Stimulated activated naive CD8-positive, alpha-beta T cell treated with anti-CD3 and anti-CD28 coated beads, Interleukin-15, Interleukin-2, amounts not matched to agents 100 ng/mL and 50 ng/mL, for 24 hours (primary cell): Measurements from ENCODE around the gene SARDH.

ENCODE experiments used
- H3K27ac Mint-ChIP-seq: one replicate; pipeline ENCODE4 v1.8.0; 2021; ENCODE audit warnings: mild to moderate bottlenecking, mixed read lengths
- H3K27me3 Mint-ChIP-seq: one replicate; pipeline ENCODE4 v1.8.0; 2021; ENCODE audit warnings: mixed read lengths
- H3K36me3 Mint-ChIP-seq: one replicate; pipeline ENCODE4 v1.8.0; 2021; ENCODE audit warnings: low read depth, mixed read lengths
- H3K4me1 Mint-ChIP-seq: one replicate; pipeline ENCODE4 v1.8.0; 2021; ENCODE audit warnings: low read depth, mixed read lengths
- H3K4me3 Mint-ChIP-seq: one replicate; pipeline ENCODE4 v1.8.0; 2021; ENCODE audit warnings: mild to moderate bottlenecking, mixed read lengths
- H3K9me3 Mint-ChIP-seq: one replicate; pipeline ENCODE4 v1.8.0; 2021; ENCODE audit warnings: mixed read lengths

The SARDH gene

DNA sequence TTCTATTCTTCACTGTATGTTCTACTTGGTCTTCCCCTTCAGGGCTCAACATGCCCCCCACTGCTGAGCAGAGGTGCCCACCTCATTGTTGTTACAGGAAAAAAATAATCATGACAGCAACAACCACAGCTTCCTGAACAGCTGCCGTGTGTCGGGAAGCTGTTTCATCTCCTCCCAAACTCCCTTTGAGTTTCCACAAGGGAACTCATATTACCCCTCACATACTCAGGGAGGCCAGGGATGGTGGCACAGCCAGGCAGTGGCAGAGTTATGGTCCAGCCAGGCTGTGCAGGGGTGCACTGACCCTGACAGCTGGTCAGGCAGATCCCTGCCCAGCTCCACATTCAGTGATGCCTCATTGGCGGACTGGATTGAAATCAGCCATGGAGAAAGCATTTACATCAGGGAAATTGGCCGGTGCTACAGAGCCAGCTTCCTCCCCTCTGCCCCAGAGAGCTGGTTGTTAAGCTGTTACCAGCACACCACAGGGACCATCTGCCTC is 37.3 kb downstream of the SARDH start:
- peaks cover 40% of the 10 kb centered on the region for H3K4me1 Mint-ChIP-seq
- H3K36me3 Mint-ChIP-seq: no peaks in the 10 kb centered on the region
- peak overlapping the region; percentile 80 for H3K4me3 Mint-ChIP-seq
- H3K9me3 Mint-ChIP-seq: no peaks in the 10 kb centered on the region
- peak overlapping the region; percentile 95 for H3K27ac Mint-ChIP-seq
- no peaks in the 10 kb centered on the region for H3K27me3 Mint-ChIP-seq

DNA sequence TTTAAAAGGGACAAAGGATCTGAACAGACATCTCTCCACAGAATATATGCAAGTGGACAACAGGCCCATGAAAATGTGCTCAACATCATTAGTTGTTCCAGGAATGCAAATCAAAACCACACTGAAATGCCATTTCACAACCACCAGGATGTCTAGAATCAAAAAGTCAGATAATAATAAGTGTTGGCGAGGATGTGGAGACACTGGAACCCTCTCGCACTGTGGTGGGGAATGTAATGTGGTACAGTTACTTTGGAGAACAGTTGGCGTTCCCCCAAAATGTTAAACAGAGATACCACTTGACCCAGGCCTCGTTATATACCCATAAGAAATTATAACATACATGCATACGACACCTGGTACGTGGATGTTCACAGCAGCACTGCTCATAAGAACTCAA is 38.6 kb downstream of the SARDH start:
- H3K27ac Mint-ChIP-seq: no peak overlapping the region
- peaks cover 40% of the 10 kb centered on the region for H3K4me1 Mint-ChIP-seq
- no peaks in the 10 kb centered on the region for H3K27me3 Mint-ChIP-seq
- no peaks in the 10 kb centered on the region for H3K36me3 Mint-ChIP-seq
- no peaks in the 10 kb centered on the region for H3K9me3 Mint-ChIP-seq
- no peak overlapping the region for H3K4me3 Mint-ChIP-seq

DNA sequence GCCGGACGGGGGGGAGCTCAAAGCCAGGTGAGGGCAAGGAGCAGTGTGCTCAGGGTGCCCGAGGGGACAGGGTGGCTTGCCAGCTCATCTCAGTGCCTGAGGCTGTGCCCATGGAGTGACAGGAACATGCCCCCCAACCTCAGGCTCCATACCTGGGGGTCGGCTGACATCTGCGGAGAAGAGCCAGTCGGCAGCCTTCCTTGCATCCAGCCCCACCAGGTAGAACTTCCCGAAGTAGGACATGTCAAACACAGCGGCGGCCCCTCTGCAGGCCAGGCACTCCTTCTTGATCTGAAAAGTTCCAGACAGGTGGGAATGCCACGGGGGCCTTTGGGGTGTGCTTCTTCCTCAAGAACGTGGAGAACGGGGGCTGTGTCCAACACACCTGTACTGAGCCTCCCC is 42.1 kb downstream of the SARDH start:
- H3K4me3 Mint-ChIP-seq: no peak overlapping the region
- peaks cover 32% of the 10 kb centered on the region for H3K4me1 Mint-ChIP-seq
- no peak overlapping the region for H3K27ac Mint-ChIP-seq
- no peaks in the 10 kb centered on the region for H3K9me3 Mint-ChIP-seq
- no peaks in the 10 kb centered on the region for H3K36me3 Mint-ChIP-seq
- H3K27me3 Mint-ChIP-seq: no peaks in the 10 kb centered on the region

DNA sequence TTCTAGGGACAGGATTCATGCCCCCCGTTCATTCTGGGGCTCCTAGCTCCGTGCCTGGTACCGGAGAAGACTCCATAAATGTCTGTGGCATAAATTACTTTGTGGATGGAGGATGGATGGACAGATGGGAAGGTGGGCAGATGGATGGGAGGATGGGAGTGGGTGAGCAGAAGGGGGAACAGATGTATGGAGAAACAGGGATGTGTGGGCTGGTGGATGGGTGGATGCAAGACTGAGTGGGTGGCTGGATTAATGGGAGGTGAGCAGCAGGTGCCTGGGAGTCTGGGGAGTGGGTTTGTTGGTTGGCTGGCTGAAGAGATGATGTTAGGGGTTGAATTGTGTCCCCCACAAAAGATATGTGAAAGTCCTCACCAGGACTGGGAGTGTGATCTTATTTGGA is 43.5 kb downstream of the SARDH start:
- H3K9me3 Mint-ChIP-seq: no peaks in the 10 kb centered on the region
- no peaks in the 10 kb centered on the region for H3K36me3 Mint-ChIP-seq
- no peak overlapping the region for H3K4me3 Mint-ChIP-seq
- no peaks in the 10 kb centered on the region for H3K27me3 Mint-ChIP-seq
- H3K4me1 Mint-ChIP-seq: peaks cover 22% of the 10 kb centered on the region
- no peak overlapping the region for H3K27ac Mint-ChIP-seq

DNA sequence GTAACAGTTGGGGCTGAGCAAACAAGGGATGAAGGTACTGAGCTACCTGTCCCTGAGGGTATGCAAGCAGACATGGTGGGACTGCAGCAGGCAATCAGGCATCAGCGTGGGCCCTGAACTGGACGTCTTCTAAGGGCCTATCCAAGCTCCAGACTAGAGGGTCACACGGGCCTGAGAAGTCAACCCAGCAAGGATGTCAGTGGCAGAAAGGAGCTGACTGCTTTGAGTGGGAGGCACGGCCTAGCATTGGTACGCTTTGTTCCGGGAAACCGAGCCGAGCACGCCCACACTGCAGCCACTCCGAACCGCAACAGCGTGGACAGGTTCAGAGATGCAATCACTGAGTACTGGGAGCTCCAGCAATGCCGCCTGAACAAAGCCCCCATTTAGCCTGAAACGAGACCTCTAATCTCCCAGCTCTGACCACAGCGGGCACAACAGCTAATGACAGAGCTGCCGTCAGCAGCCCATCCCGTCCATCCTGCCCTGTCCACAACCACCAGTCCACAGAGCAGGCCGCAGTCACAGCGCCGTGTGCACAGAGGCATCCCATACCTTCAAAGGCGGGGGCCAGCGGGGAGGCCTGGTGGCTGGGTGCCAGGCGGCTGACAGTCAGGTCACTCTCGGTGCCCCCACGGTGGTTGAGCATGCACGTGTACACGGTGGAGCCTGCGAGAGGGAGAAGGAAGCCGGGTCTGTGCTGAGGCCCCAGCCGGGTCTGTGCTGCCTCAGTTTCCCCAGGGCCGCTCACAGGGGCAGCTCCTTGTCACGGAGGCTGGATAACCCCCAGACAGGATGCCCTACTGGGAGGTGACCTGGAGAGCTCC is 44.2 kb downstream of the SARDH start:
- peaks cover 19% of the 10 kb centered on the region for H3K4me1 Mint-ChIP-seq
- no peaks in the 10 kb centered on the region for H3K27me3 Mint-ChIP-seq
- no peaks in the 10 kb centered on the region for H3K36me3 Mint-ChIP-seq

DNA sequence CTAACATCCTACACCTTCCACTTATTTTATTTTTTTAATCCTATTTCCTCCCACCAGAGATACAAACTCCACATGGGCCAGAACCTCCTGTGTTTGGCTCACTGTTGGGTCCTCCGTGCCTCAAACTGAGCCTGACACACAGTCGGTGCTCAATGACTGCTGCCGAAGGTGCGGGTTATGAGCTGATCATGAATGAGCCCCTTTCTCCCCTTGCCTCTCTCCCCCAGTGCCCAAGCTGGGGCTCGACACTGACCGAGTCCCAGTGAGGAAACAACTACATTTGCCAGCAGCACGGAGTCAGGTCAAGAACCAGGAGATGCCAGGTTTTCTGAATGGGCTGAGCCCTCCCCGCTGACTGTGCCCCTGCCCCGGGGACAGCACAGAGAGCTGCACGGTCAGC is 45.0 kb downstream of the SARDH start:
- H3K9me3 Mint-ChIP-seq: no peaks in the 10 kb centered on the region

More for the DNA sequence above, 44.2 kb downstream of the SARDH start:
- Mint-ChIP-seq H3K27ac (no peak overlapping the region), H3K4me3 (no peak overlapping the region), H3K9me3 (no peaks in the 10 kb centered on the region)

DNA sequence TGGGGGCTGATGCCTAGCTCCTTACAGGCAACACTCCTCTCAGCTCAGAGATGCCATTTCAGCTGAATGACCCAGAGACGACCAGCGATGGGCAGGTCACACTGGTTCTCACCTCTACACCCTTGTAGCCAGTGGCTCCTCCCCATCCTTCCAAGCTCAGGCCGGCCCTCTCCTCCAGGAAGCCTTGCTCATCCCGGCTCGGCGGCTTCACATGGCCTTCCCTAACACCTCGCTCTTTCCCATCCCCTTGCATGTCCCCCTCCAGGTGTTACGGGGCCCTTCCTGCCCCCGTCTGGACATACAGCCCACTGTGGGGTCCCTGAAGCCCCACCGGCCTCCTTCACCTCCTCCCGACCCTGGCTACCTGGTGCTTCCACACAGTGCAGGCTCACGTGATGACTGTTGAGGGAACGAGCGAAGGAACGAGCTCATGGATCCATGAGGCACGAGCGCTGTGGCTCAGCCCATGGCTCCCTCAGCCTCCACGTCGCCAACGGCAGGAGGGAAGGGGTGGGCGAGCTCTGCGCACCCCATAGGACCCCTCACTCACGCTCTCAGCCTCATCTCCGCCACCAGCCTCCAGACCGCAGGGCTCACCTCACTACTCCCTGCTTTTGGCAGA is 45.7 kb downstream of the SARDH start:
- Mint-ChIP-seq H3K4me3 (no peak overlapping the region), H3K4me1 (peaks cover 11% of the 10 kb centered on the region), H3K27me3 (no peaks in the 10 kb centered on the region), H3K36me3 (no peaks in the 10 kb centered on the region), H3K27ac (no peak overlapping the region), H3K9me3 (no peaks in the 10 kb centered on the region)

More for the DNA sequence above, 45.0 kb downstream of the SARDH start:
- Mint-ChIP-seq H3K4me3 (no peak overlapping the region), H3K27me3 (no peaks in the 10 kb centered on the region), H3K27ac (no peak overlapping the region), H3K4me1 (peaks cover 11% of the 10 kb centered on the region), H3K36me3 (no peaks in the 10 kb centered on the region)

DNA sequence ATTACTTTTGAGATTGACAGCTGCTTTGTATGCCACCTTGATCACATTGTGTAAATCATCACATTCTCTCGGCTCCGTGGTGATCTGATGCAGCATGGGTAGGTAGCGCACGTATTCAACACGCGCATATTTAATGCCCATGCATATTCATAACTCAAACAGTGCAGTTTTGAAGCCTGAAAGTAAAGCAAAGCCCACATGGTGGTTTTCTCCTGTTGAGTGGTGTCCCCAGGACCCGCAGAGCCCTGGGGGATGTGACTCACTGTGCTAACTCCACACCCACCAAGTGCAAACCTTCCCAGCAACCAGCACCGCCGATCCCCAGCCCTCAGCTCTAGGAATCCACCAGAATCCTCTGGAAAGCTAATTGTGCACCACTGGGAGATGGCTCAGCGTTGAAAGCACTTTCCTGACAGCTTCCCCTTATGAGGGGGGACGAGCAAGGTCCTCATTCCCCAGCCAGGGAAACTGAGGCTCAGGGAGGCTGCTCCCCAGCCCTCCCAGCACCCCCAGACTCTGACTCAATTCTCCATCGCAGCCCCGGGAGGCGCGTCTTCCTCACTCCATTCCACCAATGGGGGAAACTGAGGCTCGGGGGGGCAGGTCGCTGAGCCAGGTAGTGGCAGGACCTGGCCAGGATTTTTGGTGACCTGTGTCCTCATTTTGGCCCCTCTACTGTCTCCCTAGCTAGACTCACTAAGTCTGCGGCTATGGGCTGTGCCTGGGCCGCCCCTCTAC is 46.4 kb downstream of the SARDH start:
- H3K36me3 Mint-ChIP-seq: no peaks in the 10 kb centered on the region
- H3K27ac Mint-ChIP-seq: no peak overlapping the region
- H3K27me3 Mint-ChIP-seq: no peaks in the 10 kb centered on the region
- no peak overlapping the region for H3K4me3 Mint-ChIP-seq
- peaks cover 11% of the 10 kb centered on the region for H3K4me1 Mint-ChIP-seq
- H3K9me3 Mint-ChIP-seq: no peaks in the 10 kb centered on the region

DNA sequence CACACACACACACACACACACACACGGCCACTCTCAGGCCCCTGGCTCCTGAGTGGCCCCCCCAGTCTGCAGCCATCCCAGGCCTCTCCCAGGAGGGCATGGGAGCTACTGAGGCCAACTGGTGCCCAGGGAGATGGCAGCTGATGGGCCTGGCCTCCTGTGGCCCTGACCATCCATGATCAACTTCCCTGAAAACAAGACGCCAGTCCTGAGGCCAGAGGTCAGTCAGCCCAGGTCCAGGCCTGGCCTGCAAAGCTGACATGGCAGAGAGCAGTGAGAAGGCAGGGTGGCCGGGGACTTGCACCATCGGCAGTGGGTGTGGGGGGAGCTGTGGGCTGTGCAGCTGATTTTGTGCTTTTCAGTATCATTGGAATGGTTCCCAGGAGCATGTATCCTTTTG is 47.0 kb downstream of the SARDH start:
- Mint-ChIP-seq H3K36me3 (no peaks in the 10 kb centered on the region), H3K4me3 (no peak overlapping the region), H3K27me3 (no peaks in the 10 kb centered on the region), H3K9me3 (no peaks in the 10 kb centered on the region), H3K4me1 (peaks cover 11% of the 10 kb centered on the region), H3K27ac (no peak overlapping the region)

DNA sequence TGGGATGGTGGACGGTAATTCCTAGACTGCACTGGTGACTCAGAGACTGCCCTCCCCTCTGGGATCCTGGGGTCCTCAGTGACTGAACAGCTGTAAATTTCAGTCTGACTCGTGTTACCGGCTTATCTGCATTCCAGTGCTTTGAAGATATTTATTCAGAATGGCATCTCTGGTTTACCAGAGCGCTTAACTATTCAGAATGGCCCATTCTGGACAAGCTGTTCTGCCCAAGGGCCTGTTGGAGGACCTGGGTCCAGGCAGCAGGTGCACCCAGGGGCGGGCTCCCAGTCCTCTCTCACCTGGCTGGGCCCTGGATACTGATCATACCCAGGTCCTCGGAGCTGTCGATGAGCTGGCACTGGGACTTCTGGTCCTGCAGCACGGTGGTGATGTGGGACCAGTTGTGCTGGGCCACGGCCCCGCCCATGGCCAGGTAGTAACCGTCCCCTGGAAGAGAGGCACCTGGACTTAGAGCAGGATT is 48.0 kb downstream of the SARDH start:
- Mint-ChIP-seq H3K9me3 (no peaks in the 10 kb centered on the region), H3K27me3 (no peaks in the 10 kb centered on the region), H3K36me3 (no peaks in the 10 kb centered on the region), H3K27ac (no peak overlapping the region), H3K4me3 (no peak overlapping the region), H3K4me1 (peaks cover 11% of the 10 kb centered on the region)

DNA sequence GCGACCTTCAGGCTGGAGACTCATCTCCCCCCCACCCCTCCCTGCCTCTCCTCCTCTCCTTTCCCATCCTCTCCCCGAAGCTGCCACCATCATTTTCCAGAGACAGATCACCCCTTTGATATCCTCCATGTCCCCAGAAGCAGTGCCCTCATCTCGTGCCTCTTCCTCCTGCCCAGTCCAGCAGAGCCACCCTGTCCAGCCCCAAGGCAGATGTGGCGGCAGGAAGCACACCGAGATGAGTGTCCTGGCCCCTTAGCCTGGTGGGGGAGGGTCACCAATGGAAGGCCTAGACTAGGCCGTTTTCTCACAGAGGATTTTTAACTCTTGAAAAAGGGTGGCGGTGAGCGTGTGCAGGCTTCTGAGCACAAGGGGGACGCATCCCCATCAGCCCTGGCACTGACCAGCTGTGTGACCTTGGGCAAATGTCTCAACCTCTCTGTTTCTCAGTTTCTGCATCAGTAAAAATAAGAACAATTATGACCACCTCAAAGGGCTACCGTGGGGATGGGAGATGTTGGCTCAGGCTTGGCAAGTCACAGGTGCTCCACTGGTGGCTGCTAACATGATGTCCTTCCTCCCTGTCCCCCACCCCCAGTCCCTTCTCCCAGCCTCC is 48.9 kb downstream of the SARDH start:
- H3K4me1 Mint-ChIP-seq: peaks cover 13% of the 10 kb centered on the region
- no peak overlapping the region for H3K27ac Mint-ChIP-seq
- H3K27me3 Mint-ChIP-seq: no peaks in the 10 kb centered on the region
- H3K9me3 Mint-ChIP-seq: no peaks in the 10 kb centered on the region
- no peak overlapping the region for H3K4me3 Mint-ChIP-seq
- H3K36me3 Mint-ChIP-seq: no peaks in the 10 kb centered on the region

DNA sequence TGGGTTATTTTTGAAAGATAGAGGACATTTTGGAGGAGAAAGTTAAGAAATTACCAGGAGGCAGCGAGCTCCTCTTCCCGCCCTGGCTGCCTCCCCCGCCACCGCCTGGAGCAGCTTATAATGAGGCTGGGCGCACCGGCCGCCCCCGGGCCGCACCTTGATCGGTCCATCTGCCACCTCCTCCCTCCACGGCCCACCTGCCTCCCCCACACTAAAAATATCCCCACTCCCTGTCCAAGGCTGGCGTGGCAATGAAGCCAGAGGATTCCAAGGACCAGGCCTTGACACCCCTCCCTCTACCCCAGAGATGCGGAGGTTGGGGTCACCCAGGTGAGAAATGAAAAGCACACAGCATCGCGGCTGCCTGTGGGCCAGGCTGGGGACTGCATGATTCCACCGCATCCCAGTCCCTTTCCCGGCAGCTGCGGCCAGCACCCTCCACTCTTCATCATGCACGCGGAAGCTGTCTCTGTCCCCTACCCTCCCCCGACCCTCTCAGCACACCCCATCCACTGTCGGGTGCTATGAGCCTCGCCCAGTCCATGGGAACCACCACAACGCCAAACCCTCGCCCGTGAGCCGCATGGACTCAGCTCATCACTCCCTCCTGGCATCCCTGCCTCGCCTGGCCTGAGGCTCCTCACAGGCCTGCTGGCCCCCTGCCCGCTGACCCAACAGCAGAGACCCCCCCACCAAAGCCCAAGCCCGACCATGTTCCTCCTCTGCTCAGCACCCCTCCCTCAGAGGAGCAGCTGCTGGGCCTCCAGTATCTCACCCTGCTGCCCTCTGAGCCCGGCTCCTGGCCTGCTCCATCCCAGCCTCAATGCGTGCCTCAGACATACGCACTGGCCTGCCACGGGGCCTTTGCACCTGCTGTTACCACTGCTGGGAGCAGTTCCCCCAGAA is 50.0 kb downstream of the SARDH start:
- no peak overlapping the region for H3K27ac Mint-ChIP-seq
- H3K4me3 Mint-ChIP-seq: no peak overlapping the region
- peaks cover 25% of the 10 kb centered on the region for H3K4me1 Mint-ChIP-seq
- H3K36me3 Mint-ChIP-seq: no peaks in the 10 kb centered on the region
- H3K9me3 Mint-ChIP-seq: no peaks in the 10 kb centered on the region
- H3K27me3 Mint-ChIP-seq: no peaks in the 10 kb centered on the region

DNA sequence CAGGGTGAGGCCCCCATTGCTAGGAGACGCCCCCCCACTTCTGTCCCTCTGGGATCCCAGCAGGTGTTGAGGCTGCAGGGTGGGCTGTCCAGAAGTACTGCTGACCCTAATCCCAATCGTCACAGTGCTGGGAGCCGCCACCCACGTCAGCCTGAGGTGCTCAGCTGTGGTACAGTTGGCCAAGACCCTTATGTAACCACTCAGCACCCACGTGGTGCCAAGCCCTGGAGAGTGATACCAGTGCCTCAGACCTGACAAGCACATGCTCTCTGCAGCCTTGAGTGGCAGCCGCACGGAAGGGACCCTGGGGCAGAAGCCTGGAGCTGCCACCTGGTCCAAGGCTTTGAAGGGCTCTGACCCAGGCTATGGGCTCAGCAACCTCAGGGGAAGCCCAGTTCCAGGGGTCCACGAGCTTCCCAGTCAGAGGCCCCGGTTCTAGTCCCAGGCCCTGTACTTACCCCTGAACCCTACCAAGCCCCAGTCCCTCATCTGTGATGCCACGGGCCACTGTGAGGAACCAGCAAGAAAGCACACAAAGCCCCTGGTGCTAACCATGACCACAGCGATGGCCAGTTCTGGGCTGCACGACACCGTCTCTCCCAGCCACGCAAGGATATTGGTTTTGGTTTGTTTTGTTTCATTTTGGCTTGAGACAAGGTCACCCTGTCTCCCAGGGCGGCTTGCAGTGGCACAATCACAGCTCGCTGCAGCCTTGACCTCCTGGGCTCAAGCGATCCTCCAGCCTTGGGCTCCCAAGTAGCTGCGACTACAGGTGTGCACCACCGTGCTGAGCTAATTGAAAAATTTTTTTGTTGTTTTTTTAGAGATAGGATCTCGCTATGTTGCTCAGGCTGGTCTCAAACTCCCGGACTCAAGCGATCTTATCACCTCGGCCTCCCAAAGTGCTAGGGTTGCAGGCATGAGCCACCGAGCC is 51.2 kb downstream of the SARDH start:
- Mint-ChIP-seq H3K36me3 (no peaks in the 10 kb centered on the region), H3K4me3 (no peak overlapping the region), H3K4me1 (peaks cover 26% of the 10 kb centered on the region), H3K9me3 (no peaks in the 10 kb centered on the region), H3K27ac (no peak overlapping the region), H3K27me3 (no peaks in the 10 kb centered on the region)
